ENCODE data around the gene KCNE4.

KCNE4 gene

GRCh38 chr2:223041527-223042109, 10.4 kb upstream of the KCNE4 start:
- DNase-seq, result no peak

- no peak for DNase-seq
Observed at GRCh38 chr2:223042284-223042683, 9.7 kb upstream of the KCNE4 start.

GRCh38 chr2:223042704-223043118, 9.3 kb upstream of the KCNE4 start:
- DNase-seq, result no peak

GRCh38 chr2:223043164-223043941, 8.6 kb upstream of the KCNE4 start:
- DNase-seq, result no peak

DNA sequence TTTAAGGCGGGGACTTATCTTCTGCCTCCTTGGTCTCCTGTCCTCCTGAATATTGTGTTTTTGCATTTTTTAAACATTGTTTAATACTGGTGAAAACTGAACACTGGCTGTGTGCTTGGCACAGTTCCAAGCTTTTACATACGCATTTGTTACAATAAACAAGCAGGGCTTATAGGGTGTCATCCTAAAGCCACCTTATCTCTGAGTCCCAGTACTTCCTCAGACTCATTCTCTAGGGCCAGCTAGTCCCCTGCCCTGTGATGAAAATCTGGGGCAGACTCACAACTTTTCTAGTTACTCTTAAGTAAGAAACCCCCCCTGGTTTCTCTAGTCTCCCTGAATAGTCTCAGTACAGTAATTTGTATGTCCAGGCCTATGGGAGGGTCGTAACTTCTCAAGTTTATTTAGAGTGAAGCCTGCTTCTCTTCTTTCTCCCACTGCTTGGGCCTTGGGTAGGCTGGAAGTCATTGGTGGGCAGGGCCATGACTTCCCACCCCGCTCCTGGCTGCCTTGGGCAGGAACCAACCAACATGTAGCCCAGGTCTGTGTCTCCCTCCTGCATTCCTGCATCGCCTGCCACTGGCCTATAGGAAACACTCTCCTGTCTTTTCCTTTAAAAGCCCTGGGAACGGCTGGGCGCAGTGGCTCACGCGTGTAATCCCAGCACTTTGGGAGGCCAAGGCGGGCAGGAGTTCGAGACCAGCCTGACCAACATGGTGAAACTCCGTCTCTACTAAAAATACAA, 7.7 kb upstream of the KCNE4 start:
- no peak for DNase-seq

- no peak for DNase-seq
Observed at GRCh38 chr2:223044916-223045700, 6.9 kb upstream of the KCNE4 start.

DNA sequence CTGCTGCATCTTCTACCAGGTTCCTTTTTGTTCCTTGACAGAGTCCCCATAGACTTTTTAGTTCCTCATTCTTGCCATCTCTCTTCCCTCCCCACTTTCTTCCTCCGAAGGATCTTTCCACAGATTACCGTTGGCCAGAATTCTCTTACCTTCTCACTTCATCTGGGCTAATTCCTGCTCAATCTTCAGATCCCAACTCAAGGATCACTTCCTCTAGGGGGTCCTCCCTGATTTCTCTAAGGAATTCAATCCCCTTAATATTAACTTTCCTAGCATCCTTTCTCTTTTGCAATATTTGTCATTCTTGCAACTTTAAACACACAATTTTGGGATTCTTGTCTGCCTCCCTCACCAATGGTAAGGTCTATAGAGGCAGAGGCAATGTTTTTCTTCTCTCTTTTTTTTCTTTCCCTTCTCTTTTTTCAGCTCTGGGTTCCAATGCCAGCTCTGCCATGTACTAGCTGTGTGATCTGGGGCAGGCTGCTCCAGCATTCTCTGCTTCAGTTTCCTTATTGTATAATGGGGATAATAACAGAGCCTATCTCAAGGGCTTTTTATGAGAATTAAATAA, 5.4 kb upstream of the KCNE4 start:
- no peak for DNase-seq

- DNase-seq, result no peak
Observed at GRCh38 chr2:223047260-223047761, 4.7 kb upstream of the KCNE4 start.

DNA sequence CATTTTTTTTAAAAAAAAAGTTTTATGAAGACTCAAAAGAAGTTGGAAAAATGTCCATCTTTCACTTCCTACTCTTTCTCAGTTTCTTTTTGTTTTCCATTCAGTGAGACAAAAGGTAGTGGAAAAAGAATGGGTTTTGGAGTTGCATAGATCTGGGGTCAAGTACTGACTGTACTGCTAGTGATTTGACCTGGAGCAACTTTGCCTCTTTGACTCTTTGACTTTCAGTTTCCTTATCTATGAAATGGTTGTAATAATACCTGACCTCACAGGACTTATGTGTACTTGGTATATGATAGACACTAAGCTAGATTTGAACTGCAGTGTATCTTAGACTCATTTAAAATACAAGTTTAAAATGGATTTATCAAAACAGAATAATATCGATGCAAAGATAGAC, 3.5 kb upstream of the KCNE4 start:
- DNase-seq, result no peak

- no peak for DNase-seq
Observed at GRCh38 chr2:223049356-223049755, 2.6 kb upstream of the KCNE4 start.

DNA sequence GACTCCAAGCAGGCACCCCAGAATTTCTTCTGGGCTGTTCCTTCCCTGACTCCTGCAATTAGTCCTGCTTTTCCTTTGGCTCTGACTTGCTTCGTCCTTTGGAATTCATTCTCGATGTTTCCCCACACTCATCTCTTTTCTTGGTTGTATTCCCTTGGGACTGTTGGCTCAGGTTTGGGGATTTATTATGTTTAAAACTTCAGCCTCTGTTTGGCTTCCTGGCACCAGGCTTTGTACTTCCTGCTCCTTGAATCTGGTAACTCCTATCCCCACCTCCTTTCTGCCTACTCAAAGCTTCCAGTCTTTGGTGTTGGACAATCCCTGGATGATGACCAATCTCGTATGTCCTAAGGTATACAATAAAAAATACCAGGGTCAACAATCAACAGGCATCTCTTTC, 1.8 kb upstream of the KCNE4 start:
- DNase-seq, result no peak

DNA sequence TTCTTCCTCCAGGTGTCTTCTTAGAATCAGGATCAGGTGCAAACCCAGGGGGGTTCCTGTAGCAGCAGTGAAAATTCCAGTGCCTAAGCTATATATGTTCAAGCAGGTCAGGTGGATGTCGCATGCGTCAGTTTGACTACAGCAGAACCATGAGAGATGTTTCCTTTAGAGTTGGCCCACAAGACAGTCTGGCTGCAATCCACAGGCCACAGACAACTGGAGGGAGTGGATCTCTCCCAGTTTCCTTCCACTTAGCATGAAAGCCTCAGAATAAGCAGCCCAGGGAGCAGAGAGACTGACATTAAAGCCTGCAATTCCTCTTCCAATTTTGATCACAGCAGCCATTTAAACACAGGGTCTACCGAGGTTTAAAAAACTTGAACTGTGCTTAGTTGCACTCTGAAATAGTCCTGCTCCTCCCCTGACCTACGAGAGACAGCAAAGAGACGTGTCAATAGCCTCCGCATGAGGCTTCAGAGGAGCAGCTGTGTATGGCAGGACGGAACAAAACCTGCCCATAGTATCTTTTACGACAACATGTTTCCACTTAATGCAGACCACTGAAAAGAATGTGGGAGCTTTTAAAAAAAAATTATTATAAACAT, 988 bp upstream of the KCNE4 start:
- no peak for DNase-seq

DNA sequence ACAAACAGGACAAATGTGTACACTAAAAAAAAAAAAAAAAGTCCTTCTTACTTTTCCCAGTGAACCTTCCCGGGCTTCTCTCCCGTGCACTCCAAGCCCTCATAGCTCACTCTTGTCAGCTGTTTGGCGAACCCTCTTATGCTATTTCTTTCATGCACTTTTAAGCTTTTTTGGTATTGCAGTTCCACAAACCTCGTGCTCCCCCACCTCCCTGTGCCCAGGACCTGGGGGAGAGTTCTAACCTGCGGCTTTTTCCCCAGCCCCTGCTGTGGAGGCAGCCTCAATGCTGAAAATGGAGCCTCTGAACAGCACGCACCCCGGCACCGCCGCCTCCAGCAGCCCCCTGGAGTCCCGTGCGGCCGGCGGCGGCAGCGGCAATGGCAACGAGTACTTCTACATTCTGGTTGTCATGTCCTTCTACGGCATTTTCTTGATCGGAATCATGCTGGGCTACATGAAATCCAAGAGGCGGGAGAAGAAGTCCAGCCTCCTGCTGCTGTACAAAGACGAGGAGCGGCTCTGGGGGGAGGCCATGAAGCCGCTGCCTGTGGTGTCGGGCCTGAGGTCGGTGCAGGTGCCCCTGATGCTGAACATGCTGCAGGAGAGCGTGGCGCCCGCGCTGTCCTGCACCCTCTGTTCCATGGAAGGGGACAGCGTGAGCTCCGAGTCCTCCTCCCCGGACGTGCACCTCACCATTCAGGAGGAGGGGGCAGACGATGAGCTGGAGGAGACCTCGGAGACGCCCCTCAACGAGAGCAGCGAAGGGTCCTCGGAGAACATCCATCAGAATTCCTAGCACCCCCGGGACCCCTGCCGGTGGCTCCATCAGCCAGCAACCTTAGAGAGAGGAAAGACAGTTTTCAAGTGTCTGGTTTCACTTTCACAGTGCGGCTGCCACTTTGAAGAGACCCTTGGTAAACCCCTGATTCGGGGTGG, 826 bp downstream of the KCNE4 start:
- no peak for DNase-seq

- DNase-seq, result no peak
Observed at GRCh38 chr2:223053484-223054192, 1.6 kb downstream of the KCNE4 start.

DNA sequence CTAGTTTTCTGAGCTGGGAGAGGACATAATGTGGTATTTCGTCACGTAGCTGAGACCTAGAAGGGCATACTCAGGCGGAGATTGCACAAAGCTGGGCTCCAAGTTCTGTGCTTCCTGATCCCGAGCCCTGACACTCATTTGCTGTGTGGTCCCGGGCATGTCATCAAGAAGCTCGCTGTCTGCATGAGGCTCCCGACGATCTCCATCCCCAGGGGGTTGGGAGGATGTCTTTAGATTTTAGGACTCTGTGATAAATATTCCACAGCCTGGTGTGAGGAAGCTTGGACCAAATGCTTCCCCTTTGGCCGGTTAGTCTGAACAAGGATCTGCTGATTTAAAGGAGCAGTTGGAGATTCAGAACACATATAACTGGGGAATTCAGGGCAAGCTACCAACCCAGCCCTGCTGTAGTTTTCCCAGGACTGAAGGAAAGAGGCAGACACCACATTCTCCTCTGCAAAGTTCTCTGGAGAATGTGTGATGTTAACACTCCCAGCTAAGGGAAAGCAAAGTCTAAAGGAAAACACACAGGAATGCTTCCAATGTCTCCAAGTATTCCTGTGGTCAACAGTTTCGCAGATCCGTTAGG, 2.3 kb downstream of the KCNE4 start:
- no peak for DNase-seq

DNA sequence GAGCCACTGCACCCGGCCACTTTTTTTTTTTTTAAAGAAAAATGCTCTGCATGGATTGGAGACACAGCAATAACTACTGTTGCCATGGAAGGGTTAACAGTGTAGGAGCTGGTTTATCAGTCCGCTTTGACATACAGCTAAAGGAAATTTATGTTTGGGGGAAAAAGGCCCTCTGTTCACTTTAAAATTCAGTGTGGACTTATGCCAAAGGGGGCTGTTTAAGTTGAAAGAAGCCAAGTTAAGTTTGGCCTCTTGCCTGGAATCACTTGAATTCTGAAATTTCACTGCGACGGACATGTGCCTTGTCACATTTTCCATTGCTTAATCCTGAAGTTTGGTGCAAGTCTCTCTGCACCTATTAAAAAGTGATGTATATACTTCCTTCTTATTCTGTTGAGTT, 3.1 kb downstream of the KCNE4 start:
- DNase-seq, result no peak

- DNase-seq, result no peak
Observed at GRCh38 chr2:223055836-223056235, 3.8 kb downstream of the KCNE4 start.

DNA sequence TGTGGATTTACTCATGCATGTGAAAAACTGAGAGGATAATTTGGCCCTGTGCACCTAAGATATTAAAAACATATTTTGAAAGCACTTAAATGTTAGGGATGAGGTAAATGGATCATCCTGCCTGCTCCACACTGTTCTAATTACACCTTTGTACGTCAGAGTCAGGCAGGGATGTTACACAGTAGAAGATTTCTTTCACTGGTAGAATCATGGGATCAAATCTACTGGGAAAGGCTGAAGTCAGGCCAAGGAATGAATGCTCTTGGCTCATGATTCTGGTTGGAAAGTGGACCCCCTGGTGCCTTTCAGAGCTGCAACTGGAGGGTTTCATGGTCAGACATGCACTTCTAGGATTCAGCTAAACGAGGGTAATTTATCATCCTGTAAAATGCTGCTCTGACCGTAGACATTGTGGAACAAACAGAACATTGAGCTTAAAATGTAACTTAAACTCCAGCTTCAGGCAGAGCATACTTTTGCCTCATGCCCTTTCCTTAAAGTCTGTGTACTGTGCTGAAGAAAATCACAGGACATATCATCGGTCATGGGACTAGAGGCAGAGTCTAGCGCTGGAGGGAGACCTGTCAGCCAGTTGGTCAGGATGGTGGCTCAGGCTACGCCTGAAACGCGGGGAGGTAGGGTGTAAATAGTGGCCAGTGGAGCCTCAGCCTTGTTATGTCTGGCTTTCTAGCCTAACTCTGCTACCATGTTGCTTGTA, 4.9 kb downstream of the KCNE4 start:
- DNase-seq, result no peak

DNA sequence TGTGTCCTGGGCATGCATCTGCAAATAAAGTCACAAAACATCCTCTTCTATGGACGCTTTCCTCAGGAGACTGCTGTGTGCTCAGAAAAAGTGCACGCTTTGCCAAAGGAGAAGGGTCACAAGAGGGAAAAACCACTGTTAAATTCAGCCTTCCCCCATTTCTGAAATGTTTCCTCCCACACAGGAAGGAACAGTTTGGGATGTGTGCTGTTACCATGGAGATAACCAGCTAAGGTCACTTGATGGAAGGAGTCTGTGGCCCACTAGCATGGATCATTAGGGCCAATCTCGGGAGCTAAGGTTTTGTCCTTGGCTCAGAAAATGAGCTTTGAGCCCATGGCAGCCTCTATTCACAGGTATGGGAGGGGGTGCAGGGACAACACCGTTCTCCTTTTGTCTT, 5.6 kb downstream of the KCNE4 start:
- no peak for DNase-seq
